HG03196 (cell line): ENCODE data around the gene ZC3H7A.

Experiments used
- ATAC-seq: cut with Tn5 transposase; IDR thresholded peaks from one replicate; pipeline ENCODE4 v1.9.1; 2021; ENCODE audit not compliant: unreplicated experiment

The ZC3H7A gene

DNA sequence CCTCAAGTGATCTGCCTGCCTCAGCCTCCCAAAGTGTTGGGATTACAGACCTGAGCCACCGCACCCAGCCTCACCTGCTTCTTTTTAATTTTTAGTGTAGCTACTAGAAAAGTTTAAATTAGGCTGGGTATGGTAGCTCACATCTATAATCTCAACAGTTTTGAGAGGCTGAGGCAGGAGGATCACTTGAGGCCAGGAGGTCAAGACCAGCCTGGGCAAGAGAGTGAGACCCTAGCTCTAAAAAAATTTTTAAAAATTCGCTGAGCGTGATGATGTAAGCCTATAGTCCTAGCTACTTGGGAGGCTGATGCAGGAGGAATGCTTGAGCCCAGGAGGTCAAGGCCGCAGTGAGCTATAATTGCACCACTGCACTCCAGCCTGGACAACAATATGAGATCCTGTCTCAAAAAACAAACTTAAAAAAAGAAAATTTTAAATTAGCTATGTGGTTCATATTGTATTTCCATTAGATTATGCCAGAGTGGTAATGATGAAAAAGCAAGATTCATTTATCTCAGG lies 89.3 kb downstream of the ZC3H7A start:
- ATAC-seq = no peak

- ATAC-seq = peak; percentile 53
Measured at GRCh38 chr16:11706180-11706742, 90.8 kb downstream of the ZC3H7A start.

DNA sequence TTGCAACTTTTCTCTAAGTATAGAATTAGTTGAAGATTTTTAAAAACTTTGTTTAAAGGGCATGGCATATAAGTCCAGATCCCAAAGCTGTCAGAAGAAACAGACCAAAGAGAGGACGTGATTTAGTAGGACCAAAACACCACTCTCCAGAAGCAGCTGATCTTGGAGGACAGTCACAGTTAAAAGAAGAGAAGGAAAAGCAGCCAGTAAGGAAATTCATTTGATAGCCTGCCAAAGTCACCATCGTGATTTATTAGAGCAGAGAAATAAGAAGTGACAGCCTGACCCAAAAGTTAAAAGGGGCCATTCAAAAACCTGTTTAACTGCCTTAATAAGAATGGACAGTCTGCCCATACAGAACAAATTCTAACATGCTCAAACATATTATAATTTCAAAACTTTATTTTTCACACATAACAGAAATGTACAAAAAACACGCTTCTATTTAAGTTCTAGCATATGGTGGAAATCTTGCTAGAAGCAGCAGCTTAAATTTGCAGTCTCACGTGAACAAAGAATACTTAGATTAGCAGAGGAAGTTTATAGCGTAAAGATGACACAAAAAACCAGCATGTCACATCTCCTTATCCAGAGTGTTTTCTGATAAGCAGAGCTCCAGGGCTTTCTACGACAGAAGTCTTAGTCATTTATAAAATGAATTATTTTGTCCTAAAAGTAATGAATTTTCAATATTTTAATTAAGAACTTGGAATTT lies 91.6 kb downstream of the ZC3H7A start:
- ATAC-seq = no peak
